ENCODE measurements around the gene ATRN.

Gene ATRN

GRCh38 chr20:3670945-3671344 lies 200.1 kb downstream of the ATRN start:
- no peak for DNase-seq (ENCODE audit: insufficient read length, low spot score)
- FAIRE-seq = no peak
- TF ChIP-seq, protein P1, sequence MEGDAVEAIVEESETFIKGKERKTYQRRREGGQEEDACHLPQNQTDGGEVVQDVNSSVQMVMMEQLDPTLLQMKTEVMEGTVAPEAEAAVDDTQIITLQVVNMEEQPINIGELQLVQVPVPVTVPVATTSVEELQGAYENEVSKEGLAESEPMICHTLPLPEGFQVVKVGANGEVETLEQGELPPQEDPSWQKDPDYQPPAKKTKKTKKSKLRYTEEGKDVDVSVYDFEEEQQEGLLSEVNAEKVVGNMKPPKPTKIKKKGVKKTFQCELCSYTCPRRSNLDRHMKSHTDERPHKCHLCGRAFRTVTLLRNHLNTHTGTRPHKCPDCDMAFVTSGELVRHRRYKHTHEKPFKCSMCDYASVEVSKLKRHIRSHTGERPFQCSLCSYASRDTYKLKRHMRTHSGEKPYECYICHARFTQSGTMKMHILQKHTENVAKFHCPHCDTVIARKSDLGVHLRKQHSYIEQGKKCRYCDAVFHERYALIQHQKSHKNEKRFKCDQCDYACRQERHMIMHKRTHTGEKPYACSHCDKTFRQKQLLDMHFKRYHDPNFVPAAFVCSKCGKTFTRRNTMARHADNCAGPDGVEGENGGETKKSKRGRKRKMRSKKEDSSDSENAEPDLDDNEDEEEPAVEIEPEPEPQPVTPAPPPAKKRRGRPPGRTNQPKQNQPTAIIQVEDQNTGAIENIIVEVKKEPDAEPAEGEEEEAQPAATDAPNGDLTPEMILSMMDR (IDR thresholded peaks at IDR 0.05; ENCODE audit: insufficient read depth, missing control alignments) = no peak

DNA sequence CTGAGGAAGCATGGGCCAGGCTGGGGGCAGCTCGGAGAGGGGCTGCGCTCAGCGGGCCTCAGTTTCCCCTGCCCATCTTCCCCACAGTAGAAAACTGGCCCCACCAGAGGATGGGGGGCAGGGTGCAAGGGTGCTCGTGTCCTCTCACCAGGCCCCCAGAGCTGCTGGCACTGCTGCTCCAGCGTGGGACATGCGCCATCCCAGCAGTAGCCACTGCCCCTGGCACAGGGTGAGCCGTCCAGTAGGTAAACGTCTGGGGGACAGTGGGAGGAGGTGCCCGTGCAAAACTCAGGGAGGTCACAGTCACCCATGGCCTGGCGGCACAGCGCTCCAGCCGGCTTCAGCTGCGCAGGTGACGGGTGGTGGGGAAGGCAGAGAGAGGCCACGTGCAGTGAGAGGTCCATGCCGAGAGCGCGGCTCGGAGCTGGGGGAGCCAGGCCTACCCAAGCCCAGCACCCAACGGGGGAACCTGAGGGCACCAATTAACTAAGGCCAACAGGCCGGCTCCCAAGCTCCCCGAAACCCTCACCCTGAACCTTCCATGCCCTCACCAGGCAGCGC lies 201.2 kb downstream of the ATRN start:
- DNase-seq (ENCODE audit: insufficient read length, low spot score) (no peak), FAIRE-seq (no peak)
- TF ChIP-seq, protein P1 (IDR thresholded peaks at IDR 0.05; ENCODE audit: insufficient read depth, missing control alignments) = no peak

- FAIRE-seq (no peak), DNase-seq (ENCODE audit: insufficient read length, low spot score) (no peak)
- TF ChIP-seq, protein P1 (IDR thresholded peaks at IDR 0.05; ENCODE audit: insufficient read depth, missing control alignments) = no peak
Measured at GRCh38 chr20:3672547-3673171, 201.8 kb downstream of the ATRN start.

DNA sequence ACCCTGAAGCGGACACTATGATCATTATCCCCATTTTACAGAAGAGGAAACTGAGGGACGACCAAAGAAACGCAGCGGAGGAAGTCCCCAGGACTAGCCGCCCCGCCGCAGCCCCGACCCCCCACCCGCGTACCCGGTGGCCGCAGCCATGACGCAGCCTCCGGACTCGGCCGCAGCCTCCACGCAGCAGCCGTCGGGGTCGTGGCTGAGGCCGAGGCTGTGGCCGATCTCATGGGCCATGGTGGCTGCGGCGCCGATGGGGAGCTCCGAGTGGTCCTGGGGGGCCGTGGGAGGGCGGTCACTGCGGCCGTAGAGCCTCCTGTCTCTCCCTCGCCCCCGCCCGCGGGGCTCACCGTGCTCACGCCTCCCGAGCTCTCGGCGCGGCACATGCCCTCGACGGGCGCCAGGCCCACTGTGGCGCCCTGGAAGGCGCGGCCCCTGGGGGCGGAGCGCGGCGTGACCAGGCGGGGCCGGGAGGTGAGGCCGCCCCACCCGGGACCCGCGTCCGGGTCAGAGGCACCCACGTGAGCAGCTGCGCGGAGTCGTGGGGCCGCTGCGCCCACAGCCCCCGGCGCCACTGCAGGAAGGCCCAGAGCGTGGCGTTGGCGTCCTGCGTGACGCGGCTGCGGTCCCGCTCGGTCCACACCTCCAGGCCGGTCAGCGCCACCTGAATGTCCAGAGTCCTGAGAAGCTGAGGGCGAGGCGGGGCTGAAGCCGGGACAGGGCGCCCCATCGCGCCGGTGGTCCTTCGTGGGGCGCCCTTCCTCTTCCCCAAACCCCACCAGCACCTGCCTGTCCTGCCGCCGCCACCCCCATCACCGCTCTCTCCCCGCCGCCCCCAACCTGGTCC lies 202.6 kb downstream of the ATRN start:
- no peak for FAIRE-seq
- DNase-seq (ENCODE audit: insufficient read length, low spot score) = no peak
- TF ChIP-seq, protein P1 (IDR thresholded peaks at IDR 0.05; ENCODE audit: insufficient read depth, missing control alignments) = no peak

- TF ChIP-seq, protein P1 (IDR thresholded peaks at IDR 0.05; ENCODE audit: insufficient read depth, missing control alignments) = no peak
- DNase-seq (ENCODE audit: insufficient read length, low spot score) (no peak), FAIRE-seq (no peak)
Measured at GRCh38 chr20:3674447-3674846, 203.6 kb downstream of the ATRN start.

DNA sequence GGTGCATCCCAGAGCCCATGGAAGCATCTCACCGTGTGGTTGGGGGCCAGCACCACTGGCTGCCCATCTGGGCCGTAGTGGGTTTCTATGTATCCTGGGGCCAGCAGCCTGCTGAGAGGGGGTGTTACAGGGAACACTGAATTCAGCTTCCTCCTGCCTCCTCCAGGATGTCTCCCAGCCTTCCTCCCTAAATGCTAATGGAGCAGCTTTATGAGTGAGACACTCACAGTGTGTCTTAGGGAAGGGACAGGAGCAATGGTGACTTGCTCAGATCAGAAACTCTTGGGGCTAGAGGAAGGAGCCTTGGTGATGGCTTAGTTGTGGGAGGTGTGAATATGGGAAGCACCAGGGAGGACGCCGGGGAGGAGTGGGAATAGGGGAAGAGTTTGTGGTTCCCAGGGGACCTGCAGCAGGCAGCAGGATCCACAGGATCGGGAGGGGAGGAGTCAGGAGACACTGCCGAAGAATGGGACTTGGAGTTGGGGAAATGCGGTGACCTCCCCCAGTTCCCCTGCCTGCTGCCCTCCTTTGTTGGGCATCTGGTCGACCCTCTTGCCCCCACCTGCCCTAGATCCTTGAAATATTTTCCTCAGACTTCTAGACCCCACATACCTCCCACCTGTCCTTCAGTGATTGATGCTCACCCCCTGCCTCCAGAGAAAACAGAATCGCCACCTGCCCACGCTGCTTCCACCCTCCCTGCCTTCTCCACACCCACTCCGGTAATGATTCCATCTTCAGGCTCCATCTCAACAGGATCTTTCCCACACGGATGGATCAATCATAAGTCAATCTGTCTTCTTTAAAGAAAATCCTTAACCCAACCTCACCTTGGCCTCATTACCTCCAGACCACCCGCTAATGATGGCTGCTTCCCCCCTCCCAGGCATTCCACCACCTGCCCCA lies 204.4 kb downstream of the ATRN start:
- no peak for DNase-seq (ENCODE audit: insufficient read length, low spot score)
- no peak for FAIRE-seq

More for the DNA sequence above, 204.4 kb downstream of the ATRN start:
- TF ChIP-seq, protein P1 (IDR thresholded peaks at IDR 0.05; ENCODE audit: insufficient read depth, missing control alignments) = no peak

All from D721Med (cell line).